IMR-90 (cell line): ENCODE measurements around the gene NGEF.

ENCODE experiments used
- CTCF ChIP-seq: conservative IDR thresholded peaks from 2 replicates; pipeline ENCODE4 v1.5.1; 2012; ENCODE audit warnings: mild to moderate bottlenecking, low read depth, low read length, improper control_type of control experiment
- FOS ChIP-seq: fragments of 150-350 bp; IDR thresholded peaks from 2 replicates; pipeline ENCODE4 v1.6.1; 2016; ENCODE audit warnings: low read depth, low read length
- RAD21 ChIP-seq: IDR thresholded peaks from 2 replicates; pipeline ENCODE4 v1.6.1; 2012; ENCODE audit warnings: low read length, improper control_type of control experiment
- RCOR1 ChIP-seq: IDR thresholded peaks from 2 replicates; pipeline ENCODE4 v1.6.1; 2012; ENCODE audit warnings: mild to moderate bottlenecking, low read length, improper control_type of control experiment; ENCODE audit not compliant: insufficient replicate concordance
- USF2 ChIP-seq: fragments of 150-350 bp; IDR thresholded peaks from 2 replicates; pipeline ENCODE4 v1.6.1; 2017; ENCODE audit warnings: mild to moderate bottlenecking, antibody characterized with exemption, low read length, low read depth

GRCh38 chr2:233020454-233020853 lies 7.4 kb upstream of the NGEF start:
- TF ChIP-seq CTCF (no peak), RCOR1 (no peak), FOS (no peak), RAD21 (no peak), USF2 (no peak)
